PC-3 (cell line): ENCODE results near the gene PEPD. TPM values are rescaled to one million over a fixed set of nuclear protein-coding genes. Genes with fewer than 3 reads are reported as not detected.

Source experiments
- ATAC-seq: fragments of 200-7000 bp; cut with Tn5 transposase; 2 replicates; pipeline ENCODE4 v1.9.1; 2020; ENCODE audit warnings: mild to moderate bottlenecking, moderate library complexity
- BruUV-seq: library from RNA; stranded (reverse); fragments of 400-500 nt; replicated peaks from 2 replicates; lab custom pipeline; 2021; lab: Mats Ljungman, UMichigan
- CTCF ChIA-PET: fragments of 300-600 bp; sonication (Branson Sonifier 250); formaldehyde crosslinking; loops from one replicate; lab custom pipeline; 2022; ENCODE audit warnings: antibody characterized with exemption; lab: Charles Lee
- POLR2A ChIA-PET: fragments of 300-600 bp; sonication (Branson Sonifier 250); formaldehyde crosslinking; loops from one replicate; lab custom pipeline; 2022; ENCODE audit warnings: antibody characterized with exemption; ENCODE audit not compliant: unreplicated experiment; lab: Charles Lee
- DNase-seq: peaks from one replicate; pipeline ENCODE4 v3.0.0-alpha.2; 2015
- H2AFZ ChIP-seq: fragments of 300-600 bp; sonication (generic); 2 replicates; pipeline ENCODE4 v1.6.0; 2016; ENCODE audit warnings: antibody characterized with exemption, low read length
- H3F3A ChIP-seq: fragments of 300-600 bp; sonication (generic); one replicate; pipeline ENCODE4 v1.6.0; 2017; ENCODE audit warnings: antibody characterized with exemption, low read length, control low read depth, mild to moderate bottlenecking; ENCODE audit not compliant: unreplicated experiment
- H3K27ac ChIP-seq: fragments of 300-600 bp; sonication (generic); 2 replicates; pipeline ENCODE4 v1.5.1; 2016; ENCODE audit warnings: mild to moderate bottlenecking, low read length
- H3K27me3 ChIP-seq: fragments of 300-600 bp; sonication (generic); 2 replicates; pipeline ENCODE4 v1.6.1; 2016; ENCODE audit warnings: low read length, mixed read lengths
- H3K36me3 ChIP-seq: fragments of 300-600 bp; sonication (generic); 2 replicates; pipeline ENCODE4 v1.6.1; 2016; ENCODE audit warnings: low read depth, mixed run types, low read length, mixed read lengths
- H3K4me1 ChIP-seq: fragments of 300-600 bp; sonication (generic); 2 replicates; pipeline ENCODE4 v1.5.1; 2016; ENCODE audit warnings: low read length; ENCODE audit not compliant: insufficient read depth
- H3K4me2 ChIP-seq: fragments of 300-600 bp; sonication (generic); 2 replicates; pipeline ENCODE4 v1.6.0; 2016; ENCODE audit warnings: low read length
- H3K4me3 ChIP-seq: fragments of 300-600 bp; sonication (generic); 2 replicates; pipeline ENCODE4 v1.5.1; 2016; ENCODE audit warnings: mild to moderate bottlenecking, low read length, mixed read lengths
- H3K79me2 ChIP-seq: fragments of 300-600 bp; sonication (generic); 2 replicates; pipeline ENCODE4 v1.6.1; 2017; ENCODE audit warnings: low read length, mixed read lengths
- H3K9ac ChIP-seq: fragments of 300-600 bp; sonication (generic); 2 replicates; pipeline ENCODE4 v1.6.0; 2016; ENCODE audit warnings: mild to moderate bottlenecking, low read length
- H3K9me2 ChIP-seq: fragments of 300-600 bp; sonication (generic); replicated peaks from 2 replicates; pipeline ENCODE4 v1.6.1; 2016; ENCODE audit warnings: mixed run types, low read length, mixed read lengths
- H3K9me3 ChIP-seq: fragments of 300-600 bp; sonication (generic); 2 replicates; pipeline ENCODE4 v1.6.1; 2016; ENCODE audit warnings: low read length, mixed read lengths
- H4K20me1 ChIP-seq: fragments of 300-600 bp; sonication (generic); 2 replicates; pipeline ENCODE4 v1.6.1; 2016; ENCODE audit warnings: low read length, mixed read lengths
- CTCF ChIP-seq: fragments of 300-600 bp; sonication (generic); conservative IDR thresholded peaks from 2 replicates; pipeline ENCODE4 v1.5.1; 2017; ENCODE audit warnings: antibody characterized with exemption, low read depth, mild to moderate bottlenecking, low read length
- EZH2 ChIP-seq: fragments of 300-600 bp; sonication (generic); IDR thresholded peaks from one replicate; pipeline ENCODE4 v1.6.1; 2017; ENCODE audit warnings: antibody characterized with exemption, mild to moderate bottlenecking, low read length; ENCODE audit not compliant: unreplicated experiment
- EZH2phosphoT487 ChIP-seq: fragments of 300-600 bp; sonication (generic); IDR thresholded peaks from 2 replicates; pipeline ENCODE4 v1.6.1; 2018; ENCODE audit warnings: mild to moderate bottlenecking, antibody characterized with exemption, low read length, borderline replicate concordance
- intact Hi-C: fragments of 100-400 bp; cut with micrococcal nuclease; formaldehyde crosslinking; loops from 2 replicates; pipeline ENCODE4 v1.9.0; 2023
- total RNA-seq: library from RNA; depleted of rRNA; stranded (reverse); fragments of >200 nt; gene quantifications from 2 replicates; pipeline ENCODE4 v1.2.3, GENCODE V29; 2014

The PEPD gene
- total RNA-seq, 1 experiment from 2014 or later = 53.4 TPM

GRCh38 chr19:33359581-33359980 is 162.0 kb downstream of the PEPD start:
- Histone ChIP-seq H3K27me3 (no peaks in the 10 kb centered on the region), H3K9me2 (no peaks in the 10 kb centered on the region), H3K36me3 (no peaks in the 10 kb centered on the region), H3K4me2 (no peak overlapping the region), H3K9me3 (no peaks in the 10 kb centered on the region), H3K4me3 (no peak overlapping the region), H3F3A (no peaks in the 10 kb centered on the region), H3K4me1 (no peaks in the 10 kb centered on the region), H3K27ac (no peak overlapping the region), H2AFZ (no peak overlapping the region), H3K79me2 (no peaks in the 10 kb centered on the region), H3K9ac (no peak overlapping the region), H4K20me1 (no peaks in the 10 kb centered on the region)
- no peak for ATAC-seq
- POLR2A ChIA-PET = no interaction called here
- intact Hi-C loops = no loop called here
- CTCF ChIA-PET = no interaction called here
- DNase-seq = no peak
- BruUV-seq = no TSS peak
- no peak for TF ChIP-seq EZH2phosphoT487
- TF ChIP-seq CTCF = no peak
- no peak for TF ChIP-seq EZH2

- H3K9me2 ChIP-seq = no peaks in the 10 kb centered on the region
- no peak for TF ChIP-seq EZH2
- no peak for TF ChIP-seq EZH2phosphoT487
- TF ChIP-seq CTCF = no peak
- ChIA-PET POLR2A (no interaction called here), CTCF (interaction anchor here (0.7 kb wide), 1 partner anchor 839 kb away, joined by 7 read pairs; no protein-coding TSS in a partner anchor)
- no peak overlapping the region for H3K9ac ChIP-seq
- no peak overlapping the region for H3K4me3 ChIP-seq
- no peaks in the 10 kb centered on the region for H3K27me3 ChIP-seq
- intact Hi-C loops = no loop called here
- no peaks in the 10 kb centered on the region for H3F3A ChIP-seq
- no peaks in the 10 kb centered on the region for H3K79me2 ChIP-seq
- no peaks in the 10 kb centered on the region for H3K9me3 ChIP-seq
- H3K4me1 ChIP-seq = no peaks in the 10 kb centered on the region
- H4K20me1 ChIP-seq = no peaks in the 10 kb centered on the region
- no TSS peak for BruUV-seq
- no peak overlapping the region for H3K4me2 ChIP-seq
- no peak for DNase-seq
- no peak overlapping the region for H3K27ac ChIP-seq
- no peak for ATAC-seq
- no peaks in the 10 kb centered on the region for H3K36me3 ChIP-seq
- no peak overlapping the region for H2AFZ ChIP-seq
Measured at GRCh38 chr19:33358408-33358807, 163.2 kb downstream of the PEPD start.

- intact Hi-C loops = no loop called here
- no peaks in the 10 kb centered on the region for H3K4me1 ChIP-seq
- no peak overlapping the region for H3K27ac ChIP-seq
- no peaks in the 10 kb centered on the region for H3K9me2 ChIP-seq
- H4K20me1 ChIP-seq = no peaks in the 10 kb centered on the region
- H3K4me2 ChIP-seq = no peak overlapping the region
- POLR2A ChIA-PET = no interaction called here
- no TSS peak for BruUV-seq
- no peak overlapping the region for H2AFZ ChIP-seq
- DNase-seq = no peak
- H3K79me2 ChIP-seq = no peaks in the 10 kb centered on the region
- H3K4me3 ChIP-seq = no peak overlapping the region
- no peaks in the 10 kb centered on the region for H3K9me3 ChIP-seq
- no peaks in the 10 kb centered on the region for H3K27me3 ChIP-seq
- H3F3A ChIP-seq = no peaks in the 10 kb centered on the region
- no peak overlapping the region for H3K9ac ChIP-seq
- no peaks in the 10 kb centered on the region for H3K36me3 ChIP-seq
- CTCF ChIA-PET = interaction anchor here (0.7 kb wide), 1 partner anchor 840 kb away, joined by 7 read pairs; no protein-coding TSS in a partner anchor
- no peak for ATAC-seq
- no peak for TF ChIP-seq EZH2
- TF ChIP-seq EZH2phosphoT487 = no peak
- no peak for TF ChIP-seq CTCF
Measured at GRCh38 chr19:33357556-33357955, 164.0 kb downstream of the PEPD start.
